WERI-Rb-1 (cell line): ENCODE measurements around the gene PITPNC1.
"Not testable (repeated sequence)": the region's sequence is repeated elsewhere in the genome, so short reads cannot be mapped to it uniquely, and the experiment has no call there.

Experiments
- DNase-seq: peaks from one replicate; pipeline ENCODE4 v3.0.0-alpha.2; 2020
- H3K27ac ChIP-seq: fragments of 250-450 bp; sonication (Bioruptor Pico); 2 replicates; pipeline ENCODE4 v1.5.1; 2020; ENCODE audit warnings: mild to moderate bottlenecking, moderate library complexity
- H3K27me3 ChIP-seq: fragments of 250-450 bp; sonication (Bioruptor Pico); 2 replicates; pipeline ENCODE4 v1.5.1; 2021; ENCODE audit warnings: mild to moderate bottlenecking, low read depth, moderate library complexity; ENCODE audit not compliant: insufficient read depth, severe bottlenecking
- H3K36me3 ChIP-seq: fragments of 250-450 bp; sonication (Bioruptor Pico); 2 replicates; pipeline ENCODE4 v1.5.1; 2020; ENCODE audit warnings: mild to moderate bottlenecking, moderate library complexity
- H3K4me3 ChIP-seq: 2 replicates; pipeline ENCODE4 v1.5.1; 2011; ENCODE audit warnings: low read depth, mild to moderate bottlenecking, control low read depth, low read length
- H3K9me3 ChIP-seq: fragments of 250-450 bp; sonication (Bioruptor Pico); 2 replicates; pipeline ENCODE4 v1.5.1; 2021; ENCODE audit warnings: mild to moderate bottlenecking, moderate library complexity; ENCODE audit not compliant: severe bottlenecking
- TF ChIP-seq, protein P1 (sequence below): IDR thresholded peaks from 2 replicates; pipeline ENCODE4 v1.5.1; 2011; ENCODE audit warnings: low read depth, mild to moderate bottlenecking, control low read depth, inconsistent platforms, low read length

Gene PITPNC1

GRCh38 chr17:67717192-67717623, 340.1 kb downstream of the PITPNC1 start:
- Histone ChIP-seq H3K4me3 (peak overlapping the region; percentile 78), H3K27ac (peak overlapping the region; percentile 54)
- TF ChIP-seq, protein P1, sequence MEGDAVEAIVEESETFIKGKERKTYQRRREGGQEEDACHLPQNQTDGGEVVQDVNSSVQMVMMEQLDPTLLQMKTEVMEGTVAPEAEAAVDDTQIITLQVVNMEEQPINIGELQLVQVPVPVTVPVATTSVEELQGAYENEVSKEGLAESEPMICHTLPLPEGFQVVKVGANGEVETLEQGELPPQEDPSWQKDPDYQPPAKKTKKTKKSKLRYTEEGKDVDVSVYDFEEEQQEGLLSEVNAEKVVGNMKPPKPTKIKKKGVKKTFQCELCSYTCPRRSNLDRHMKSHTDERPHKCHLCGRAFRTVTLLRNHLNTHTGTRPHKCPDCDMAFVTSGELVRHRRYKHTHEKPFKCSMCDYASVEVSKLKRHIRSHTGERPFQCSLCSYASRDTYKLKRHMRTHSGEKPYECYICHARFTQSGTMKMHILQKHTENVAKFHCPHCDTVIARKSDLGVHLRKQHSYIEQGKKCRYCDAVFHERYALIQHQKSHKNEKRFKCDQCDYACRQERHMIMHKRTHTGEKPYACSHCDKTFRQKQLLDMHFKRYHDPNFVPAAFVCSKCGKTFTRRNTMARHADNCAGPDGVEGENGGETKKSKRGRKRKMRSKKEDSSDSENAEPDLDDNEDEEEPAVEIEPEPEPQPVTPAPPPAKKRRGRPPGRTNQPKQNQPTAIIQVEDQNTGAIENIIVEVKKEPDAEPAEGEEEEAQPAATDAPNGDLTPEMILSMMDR: no peak

DNA sequence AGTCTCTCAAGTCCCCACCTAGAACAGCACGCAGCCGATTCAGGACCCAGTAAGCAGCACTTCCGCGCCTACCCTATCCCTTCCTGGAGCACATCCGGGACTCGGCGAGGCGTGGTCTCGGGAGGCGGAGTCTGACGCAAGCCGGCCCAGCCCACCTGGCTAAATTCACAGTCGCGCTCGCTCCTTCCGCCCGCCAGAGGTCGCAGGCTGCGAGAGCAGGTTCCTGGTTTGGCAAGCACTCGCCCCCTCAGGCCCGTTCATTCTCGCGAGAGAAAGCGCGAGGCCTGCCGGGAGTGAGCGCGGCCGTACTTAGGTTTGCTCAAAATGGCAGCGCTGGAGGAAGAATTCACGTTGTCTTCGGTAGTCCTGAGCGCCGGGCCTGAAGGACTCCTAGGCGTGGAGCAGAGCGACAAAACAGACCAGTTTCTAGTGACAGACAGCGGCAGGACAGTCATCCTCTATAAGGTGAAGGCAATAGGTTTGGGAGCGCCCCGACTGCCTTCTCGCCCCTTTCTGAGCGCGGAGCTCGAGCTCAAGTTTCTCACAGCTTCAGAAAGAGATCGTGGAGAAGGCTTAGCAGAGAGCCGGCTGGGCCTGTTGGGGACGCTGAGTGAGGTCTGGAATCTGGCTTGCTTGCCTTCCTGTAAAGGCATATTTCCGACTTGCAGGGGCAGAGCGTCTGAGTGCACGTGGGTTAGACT, 340.7 kb downstream of the PITPNC1 start, which contains the start of gene NOL11:
Gene NOL11, plus strand, starts transcription at position 313 of the 701 bp plus-strand sequence. Its CDS starts 12 bp downstream, at position 325.
- H3K9me3 ChIP-seq: peaks cover 8% of the 10 kb centered on the region
- H3K4me3 ChIP-seq: peak within 1 kb of the TSS; percentile 78
- H3K27ac ChIP-seq: peak within 1 kb of the TSS; percentile 93
- peaks cover 36% of the 10 kb centered on the region for H3K36me3 ChIP-seq
- TF ChIP-seq, protein P1: peak; percentile 97
- peak; percentile 100 for DNase-seq
- no peaks in the 10 kb centered on the region for H3K27me3 ChIP-seq

More at GRCh38 chr17:67717192-67717623, 340.1 kb downstream of the PITPNC1 start:
- peaks cover 30% of the 10 kb centered on the region for H3K36me3 ChIP-seq
- peaks cover 8% of the 10 kb centered on the region for H3K9me3 ChIP-seq
- no peaks in the 10 kb centered on the region for H3K27me3 ChIP-seq
- no peak for DNase-seq

DNA sequence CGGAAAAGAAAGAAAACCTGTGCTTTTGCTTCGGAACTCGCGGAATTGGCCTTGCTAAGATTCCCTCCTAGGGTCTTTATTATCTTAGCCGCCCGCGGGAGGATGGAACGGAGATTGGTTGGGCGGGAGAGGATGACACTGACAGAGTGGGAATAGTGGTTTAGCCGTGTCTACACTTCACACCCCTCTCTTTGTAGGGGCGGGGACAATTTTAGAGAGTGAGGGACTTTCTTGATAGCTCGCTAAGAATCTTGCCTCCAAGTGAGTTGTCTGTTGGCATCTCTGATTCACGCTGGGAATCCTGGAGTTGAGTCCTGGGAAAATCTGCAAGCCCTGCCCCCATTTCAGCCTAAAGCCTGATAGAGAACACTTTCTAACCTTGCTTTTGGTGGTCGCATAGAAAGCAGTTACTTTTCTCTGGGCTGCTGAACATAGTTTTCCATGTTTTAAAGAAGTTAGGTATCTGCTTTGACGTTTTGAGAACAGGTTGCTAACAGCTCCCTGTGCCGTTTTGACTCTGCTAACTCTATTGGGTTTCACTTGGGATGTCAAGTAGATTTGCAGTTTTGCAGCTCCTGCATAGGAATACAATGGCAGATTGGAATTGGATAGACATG, 341.4 kb downstream of the PITPNC1 start:
- DNase-seq: peak; percentile 40
- TF ChIP-seq, protein P1: no peak
- H3K36me3 ChIP-seq: peaks cover 41% of the 10 kb centered on the region
- H3K9me3 ChIP-seq: peaks cover 2% of the 10 kb centered on the region
- H3K27ac ChIP-seq: peak overlapping the region; percentile 93
- no peaks in the 10 kb centered on the region for H3K27me3 ChIP-seq
- H3K4me3 ChIP-seq: peak overlapping the region; percentile 78

- H3K9me3 ChIP-seq: no peaks in the 10 kb centered on the region
- peaks cover 99% of the 10 kb centered on the region for H3K36me3 ChIP-seq
Measured at GRCh38 chr17:67725373-67725791, 348.3 kb downstream of the PITPNC1 start.

DNA sequence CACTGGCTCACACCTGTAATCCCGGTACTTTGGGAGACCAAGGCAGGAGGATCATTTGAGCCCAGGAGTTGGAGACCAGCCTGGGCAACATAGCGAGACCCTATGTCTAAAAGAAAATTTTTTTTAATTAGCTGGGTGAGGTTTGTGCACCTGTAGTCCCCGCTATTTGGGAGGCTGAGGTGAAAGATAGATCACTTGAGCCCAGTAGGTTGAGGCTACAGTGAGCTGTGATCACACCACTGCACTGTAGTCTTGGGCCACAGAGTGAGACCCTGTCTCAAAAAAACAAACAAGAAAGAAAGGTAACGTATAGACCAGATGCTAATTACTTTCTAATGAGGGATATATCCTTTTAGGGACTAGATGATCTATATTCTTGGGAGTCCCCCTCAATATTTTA, 348.7 kb downstream of the PITPNC1 start:
- TF ChIP-seq, protein P1: no peak
- DNase-seq: no peak
- no peaks in the 10 kb centered on the region for H3K9me3 ChIP-seq
- H3K27me3 ChIP-seq: no peaks in the 10 kb centered on the region
- peaks cover 99% of the 10 kb centered on the region for H3K36me3 ChIP-seq
- no peak overlapping the region for H3K27ac ChIP-seq
- H3K4me3 ChIP-seq: no peak overlapping the region

More at GRCh38 chr17:67725373-67725791, 348.3 kb downstream of the PITPNC1 start:
- H3K27ac ChIP-seq: no peak overlapping the region
- H3K27me3 ChIP-seq: no peaks in the 10 kb centered on the region
- TF ChIP-seq, protein P1: no peak
- no peak for DNase-seq
- no peak overlapping the region for H3K4me3 ChIP-seq

DNA sequence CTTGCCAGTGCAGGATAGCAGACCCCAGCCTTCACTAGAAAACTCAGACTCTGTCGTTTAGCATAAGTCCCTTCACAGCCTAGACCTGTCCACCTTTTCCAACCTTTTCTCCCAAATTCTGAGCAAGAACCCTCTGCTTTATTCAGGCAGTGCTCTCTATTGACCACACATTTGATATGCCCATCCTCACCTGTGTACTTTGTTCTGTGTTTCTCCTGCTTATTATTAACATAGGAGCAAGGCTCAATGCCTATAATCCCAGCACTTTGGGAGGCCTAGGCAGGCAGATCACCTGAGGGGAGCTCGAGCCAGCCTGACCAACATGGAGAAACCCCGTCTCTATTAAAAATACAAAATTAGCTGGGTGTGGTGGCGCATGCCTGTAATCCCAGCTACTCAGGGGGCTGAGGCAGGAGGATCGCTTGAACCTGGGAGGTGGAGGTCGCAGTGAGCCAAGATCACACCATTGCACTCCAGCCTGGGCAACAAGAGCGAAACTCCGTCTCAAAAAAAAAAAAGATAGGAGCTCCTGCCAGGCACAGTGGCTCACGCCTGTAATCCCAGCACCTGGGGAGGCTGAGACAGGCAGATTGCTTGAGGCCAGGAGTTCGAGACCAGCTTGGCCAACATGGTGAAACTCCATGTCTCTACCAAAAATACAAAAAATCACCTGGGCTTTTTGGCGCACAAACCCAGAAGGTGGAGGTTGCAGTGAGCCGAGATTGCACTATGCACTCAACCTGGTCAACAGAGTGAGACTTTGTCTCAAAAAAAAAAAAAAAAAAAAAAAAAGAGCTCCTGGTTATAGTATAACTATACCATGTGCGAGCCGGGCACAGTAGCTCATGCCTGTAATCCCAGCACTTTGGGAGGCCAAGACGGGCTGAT, 350.3 kb downstream of the PITPNC1 start:
- not testable (repeated sequence) for H3K27me3 ChIP-seq, H3K27ac ChIP-seq, H3K9me3 ChIP-seq, DNase-seq, H3K4me3 ChIP-seq
- peaks cover 95% of the 10 kb centered on the region for H3K36me3 ChIP-seq
